ENCODE measurements around the gene ASCL5. TPM values are rescaled to one million over a fixed set of nuclear protein-coding genes. Genes with fewer than 3 reads are reported as not detected.

Gene ASCL5
- total and polyA plus RNA-seq, 2 of the 13 experiments (the other 11 are each of a cell fraction or from before 2014, with no cell fraction given), result not detected

DNA sequence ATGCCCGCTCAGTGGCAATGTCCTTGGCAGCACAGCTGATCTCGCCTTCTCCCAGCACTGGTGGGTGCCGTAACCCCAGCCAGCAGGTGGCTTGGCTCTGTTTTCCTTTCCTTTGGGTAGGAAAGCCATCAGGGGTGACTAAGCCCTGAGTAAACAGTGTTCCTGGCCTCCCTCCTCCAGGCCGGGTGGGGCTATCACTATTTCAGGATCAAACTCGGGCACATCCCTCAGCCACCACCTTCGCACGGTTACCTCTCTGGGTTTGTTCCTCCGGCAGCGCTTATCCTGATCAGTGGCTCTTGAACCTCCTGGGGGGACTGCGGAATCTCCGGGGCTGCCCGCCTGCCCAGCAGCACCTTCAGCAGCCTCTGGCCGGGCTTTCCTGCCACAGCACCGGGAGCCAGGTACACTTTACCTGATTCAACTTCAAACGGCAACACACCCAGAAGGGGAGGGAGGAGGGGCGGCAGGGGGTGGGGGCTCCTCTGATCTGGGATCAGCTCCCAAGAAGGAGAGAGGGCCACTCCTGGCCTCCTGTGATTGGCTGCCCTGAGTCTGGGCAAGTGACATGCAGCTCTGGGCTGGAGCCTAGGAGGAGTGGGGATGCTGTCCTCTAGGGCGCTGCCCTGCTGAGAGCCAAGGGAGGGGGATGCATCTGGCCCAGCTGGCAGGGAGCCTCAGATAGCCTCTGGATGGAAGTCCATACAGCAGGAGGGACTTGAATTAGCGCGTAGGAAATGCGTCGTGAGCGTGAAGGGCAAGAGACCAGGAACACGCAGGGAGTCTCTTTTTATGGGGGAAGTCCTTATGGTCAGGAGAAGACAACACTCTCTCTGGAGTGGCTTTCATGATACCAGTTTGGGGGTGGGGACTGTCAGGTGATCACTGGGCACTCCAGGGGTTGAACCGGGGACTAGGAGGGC, at the start of gene ASCL5 (continued):
- TF ChIP-seq, protein P1, sequence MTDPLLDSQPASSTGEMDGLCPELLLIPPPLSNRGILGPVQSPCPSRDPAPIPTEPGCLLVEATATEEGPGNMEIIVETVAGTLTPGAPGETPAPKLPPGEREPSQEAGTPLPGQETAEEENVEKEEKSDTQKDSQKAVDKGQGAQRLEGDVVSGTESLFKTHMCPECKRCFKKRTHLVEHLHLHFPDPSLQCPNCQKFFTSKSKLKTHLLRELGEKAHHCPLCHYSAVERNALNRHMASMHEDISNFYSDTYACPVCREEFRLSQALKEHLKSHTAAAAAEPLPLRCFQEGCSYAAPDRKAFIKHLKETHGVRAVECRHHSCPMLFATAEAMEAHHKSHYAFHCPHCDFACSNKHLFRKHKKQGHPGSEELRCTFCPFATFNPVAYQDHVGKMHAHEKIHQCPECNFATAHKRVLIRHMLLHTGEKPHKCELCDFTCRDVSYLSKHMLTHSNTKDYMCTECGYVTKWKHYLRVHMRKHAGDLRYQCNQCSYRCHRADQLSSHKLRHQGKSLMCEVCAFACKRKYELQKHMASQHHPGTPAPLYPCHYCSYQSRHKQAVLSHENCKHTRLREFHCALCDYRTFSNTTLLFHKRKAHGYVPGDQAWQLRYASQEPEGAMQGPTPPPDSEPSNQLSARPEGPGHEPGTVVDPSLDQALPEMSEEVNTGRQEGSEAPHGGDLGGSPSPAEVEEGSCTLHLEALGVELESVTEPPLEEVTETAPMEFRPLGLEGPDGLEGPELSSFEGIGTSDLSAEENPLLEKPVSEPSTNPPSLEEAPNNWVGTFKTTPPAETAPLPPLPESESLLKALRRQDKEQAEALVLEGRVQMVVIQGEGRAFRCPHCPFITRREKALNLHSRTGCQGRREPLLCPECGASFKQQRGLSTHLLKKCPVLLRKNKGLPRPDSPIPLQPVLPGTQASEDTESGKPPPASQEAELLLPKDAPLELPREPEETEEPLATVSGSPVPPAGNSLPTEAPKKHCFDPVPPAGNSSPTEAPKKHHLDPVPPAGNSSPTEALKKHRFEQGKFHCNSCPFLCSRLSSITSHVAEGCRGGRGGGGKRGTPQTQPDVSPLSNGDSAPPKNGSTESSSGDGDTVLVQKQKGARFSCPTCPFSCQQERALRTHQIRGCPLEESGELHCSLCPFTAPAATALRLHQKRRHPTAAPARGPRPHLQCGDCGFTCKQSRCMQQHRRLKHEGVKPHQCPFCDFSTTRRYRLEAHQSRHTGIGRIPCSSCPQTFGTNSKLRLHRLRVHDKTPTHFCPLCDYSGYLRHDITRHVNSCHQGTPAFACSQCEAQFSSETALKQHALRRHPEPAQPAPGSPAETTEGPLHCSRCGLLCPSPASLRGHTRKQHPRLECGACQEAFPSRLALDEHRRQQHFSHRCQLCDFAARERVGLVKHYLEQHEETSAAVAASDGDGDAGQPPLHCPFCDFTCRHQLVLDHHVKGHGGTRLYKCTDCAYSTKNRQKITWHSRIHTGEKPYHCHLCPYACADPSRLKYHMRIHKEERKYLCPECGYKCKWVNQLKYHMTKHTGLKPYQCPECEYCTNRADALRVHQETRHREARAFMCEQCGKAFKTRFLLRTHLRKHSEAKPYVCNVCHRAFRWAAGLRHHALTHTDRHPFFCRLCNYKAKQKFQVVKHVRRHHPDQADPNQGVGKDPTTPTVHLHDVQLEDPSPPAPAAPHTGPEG (CRISPR knock-in tag; IDR thresholded peaks at IDR 0.05), result no peak
- TF ChIP-seq, protein P2, sequence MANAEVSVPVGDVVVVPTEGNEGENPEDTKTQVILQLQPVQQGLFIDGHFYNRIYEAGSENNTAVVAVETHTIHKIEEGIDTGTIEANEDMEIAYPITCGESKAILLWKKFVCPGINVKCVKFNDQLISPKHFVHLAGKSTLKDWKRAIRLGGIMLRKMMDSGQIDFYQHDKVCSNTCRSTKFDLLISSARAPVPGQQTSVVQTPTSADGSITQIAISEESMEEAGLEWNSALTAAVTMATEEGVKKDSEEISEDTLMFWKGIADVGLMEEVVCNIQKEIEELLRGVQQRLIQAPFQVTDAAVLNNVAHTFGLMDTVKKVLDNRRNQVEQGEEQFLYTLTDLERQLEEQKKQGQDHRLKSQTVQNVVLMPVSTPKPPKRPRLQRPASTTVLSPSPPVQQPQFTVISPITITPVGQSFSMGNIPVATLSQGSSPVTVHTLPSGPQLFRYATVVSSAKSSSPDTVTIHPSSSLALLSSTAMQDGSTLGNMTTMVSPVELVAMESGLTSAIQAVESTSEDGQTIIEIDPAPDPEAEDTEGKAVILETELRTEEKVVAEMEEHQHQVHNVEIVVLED (CRISPR knock-in tag; IDR thresholded peaks at IDR 0.05; ENCODE audit: borderline replicate concordance), result no peak
- TF ChIP-seq, protein P3, sequence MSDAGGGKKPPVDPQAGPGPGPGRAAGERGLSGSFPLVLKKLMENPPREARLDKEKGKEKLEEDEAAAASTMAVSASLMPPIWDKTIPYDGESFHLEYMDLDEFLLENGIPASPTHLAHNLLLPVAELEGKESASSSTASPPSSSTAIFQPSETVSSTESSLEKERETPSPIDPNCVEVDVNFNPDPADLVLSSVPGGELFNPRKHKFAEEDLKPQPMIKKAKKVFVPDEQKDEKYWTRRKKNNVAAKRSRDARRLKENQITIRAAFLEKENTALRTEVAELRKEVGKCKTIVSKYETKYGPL (CRISPR knock-in tag; IDR thresholded peaks at IDR 0.05), result no peak
- TF ChIP-seq ZNF746 (CRISPR knock-in tag; IDR thresholded peaks at IDR 0.05) (no peak), ZNF441 (CRISPR knock-in tag; IDR thresholded peaks at IDR 0.05; ENCODE audit: borderline replicate concordance) (no peak), ERF (CRISPR knock-in tag; IDR thresholded peaks at IDR 0.05) (peak; percentile 24; the same call in 1 of the 2 replicates), TGIF2 (CRISPR knock-in tag; IDR thresholded peaks at IDR 0.05) (no peak), ZNF768 (CRISPR knock-in tag; IDR thresholded peaks at IDR 0.05) (0 out of 2 replicates have a peak, but pooled peaks have one; percentile 26)
- TF ChIP-seq, protein P4, sequence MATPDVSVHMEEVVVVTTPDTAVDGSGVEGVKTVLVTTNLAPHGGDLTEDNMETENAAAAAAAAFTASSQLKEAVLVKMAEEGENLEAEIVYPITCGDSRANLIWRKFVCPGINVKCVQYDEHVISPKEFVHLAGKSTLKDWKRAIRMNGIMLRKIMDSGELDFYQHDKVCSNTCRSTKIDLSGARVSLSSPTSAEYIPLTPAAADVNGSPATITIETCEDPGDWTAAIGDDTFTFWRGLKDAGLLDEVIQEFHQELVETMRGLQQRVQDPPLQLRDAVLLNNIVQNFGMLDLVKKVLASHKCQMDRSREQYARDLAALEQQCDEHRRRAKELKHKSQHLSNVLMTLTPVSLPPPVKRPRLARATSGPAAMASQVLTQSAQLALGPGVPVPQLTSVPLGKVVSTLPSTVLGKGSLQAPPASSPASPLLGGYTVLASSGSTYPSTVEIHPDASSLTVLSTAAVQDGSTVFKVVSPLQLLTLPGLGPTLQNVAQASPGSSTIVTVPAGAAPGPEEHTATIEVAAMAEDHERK (CRISPR knock-in tag; IDR thresholded peaks at IDR 0.05; ENCODE audit: low read depth), result no peak
- TF ChIP-seq, protein P5, sequence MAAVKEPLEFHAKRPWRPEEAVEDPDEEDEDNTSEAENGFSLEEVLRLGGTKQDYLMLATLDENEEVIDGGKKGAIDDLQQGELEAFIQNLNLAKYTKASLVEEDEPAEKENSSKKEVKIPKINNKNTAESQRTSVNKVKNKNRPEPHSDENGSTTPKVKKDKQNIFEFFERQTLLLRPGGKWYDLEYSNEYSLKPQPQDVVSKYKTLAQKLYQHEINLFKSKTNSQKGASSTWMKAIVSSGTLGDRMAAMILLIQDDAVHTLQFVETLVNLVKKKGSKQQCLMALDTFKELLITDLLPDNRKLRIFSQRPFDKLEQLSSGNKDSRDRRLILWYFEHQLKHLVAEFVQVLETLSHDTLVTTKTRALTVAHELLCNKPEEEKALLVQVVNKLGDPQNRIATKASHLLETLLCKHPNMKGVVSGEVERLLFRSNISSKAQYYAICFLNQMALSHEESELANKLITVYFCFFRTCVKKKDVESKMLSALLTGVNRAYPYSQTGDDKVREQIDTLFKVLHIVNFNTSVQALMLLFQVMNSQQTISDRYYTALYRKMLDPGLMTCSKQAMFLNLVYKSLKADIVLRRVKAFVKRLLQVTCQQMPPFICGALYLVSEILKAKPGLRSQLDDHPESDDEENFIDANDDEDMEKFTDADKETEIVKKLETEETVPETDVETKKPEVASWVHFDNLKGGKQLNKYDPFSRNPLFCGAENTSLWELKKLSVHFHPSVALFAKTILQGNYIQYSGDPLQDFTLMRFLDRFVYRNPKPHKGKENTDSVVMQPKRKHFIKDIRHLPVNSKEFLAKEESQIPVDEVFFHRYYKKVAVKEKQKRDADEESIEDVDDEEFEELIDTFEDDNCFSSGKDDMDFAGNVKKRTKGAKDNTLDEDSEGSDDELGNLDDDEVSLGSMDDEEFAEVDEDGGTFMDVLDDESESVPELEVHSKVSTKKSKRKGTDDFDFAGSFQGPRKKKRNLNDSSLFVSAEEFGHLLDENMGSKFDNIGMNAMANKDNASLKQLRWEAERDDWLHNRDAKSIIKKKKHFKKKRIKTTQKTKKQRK (IDR thresholded peaks at IDR 0.05; ENCODE audit: low read length), result no peak
